Measurements from ENCODE around the gene CRKL.

DNA sequence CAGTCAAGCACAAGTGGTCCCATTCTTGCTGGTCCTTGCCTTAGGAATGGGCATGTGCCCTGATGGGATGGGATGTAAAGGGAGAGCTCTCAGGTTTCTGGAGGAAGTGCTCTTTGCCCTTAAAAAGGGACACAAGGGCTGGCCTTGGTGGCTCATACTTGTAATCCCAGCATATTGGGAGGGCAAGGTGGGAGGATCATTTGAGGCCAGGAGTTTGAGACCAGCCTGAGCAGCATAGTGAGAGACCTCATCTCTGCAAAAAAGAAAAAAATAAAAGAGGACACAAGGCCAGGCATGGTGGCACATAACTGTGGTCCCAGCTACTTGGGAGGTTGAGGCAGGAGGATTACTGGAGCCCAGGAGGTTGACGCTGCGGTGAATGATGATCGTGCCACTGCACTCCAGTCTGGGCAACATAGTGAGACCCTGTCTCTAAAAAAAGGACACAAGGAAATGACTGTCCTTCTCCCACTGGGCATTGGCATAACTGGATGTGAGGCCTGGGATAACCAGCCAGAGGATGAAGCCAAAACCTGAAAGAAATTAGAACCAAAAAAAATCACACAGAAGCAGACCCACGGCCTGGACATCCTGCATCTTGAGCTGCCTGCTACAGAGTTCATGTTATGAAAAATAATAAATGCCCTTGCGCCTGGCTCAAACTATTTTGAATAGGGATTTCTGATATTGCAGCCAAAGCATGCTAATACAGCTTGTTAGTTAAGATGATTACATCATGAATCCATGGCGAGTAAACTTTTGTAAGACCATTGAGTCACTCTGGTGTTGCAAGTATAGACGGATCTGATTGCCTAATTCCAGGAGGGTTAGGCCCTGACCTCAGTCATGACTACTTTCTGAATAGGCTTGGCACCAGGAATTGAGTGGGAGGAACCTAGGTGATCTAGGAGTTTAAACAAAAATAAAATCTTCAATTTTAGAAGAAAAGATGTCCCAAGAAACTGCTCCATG lies 12.9 kb upstream of the CRKL start:
- TF ChIP-seq CTCF (IDR thresholded peaks at IDR 0.05; ENCODE audit: low read depth, low read length, poor library complexity, severe bottlenecking) (no peak), EZH2phosphoT487 (IDR thresholded peaks at IDR 0.05; ENCODE audit: borderline replicate concordance, low read length) (no peak)
